ENCODE measurements around the gene CNTNAP2.

- TF ChIP-seq POLR2A (IDR thresholded peaks at IDR 0.05; ENCODE audit: low read length) (no peak), GATA1 (IDR thresholded peaks at IDR 0.05; ENCODE audit: low read depth, low read length) (no peak)
Measured at GRCh38 chr7:146875237-146875785, 758.7 kb downstream of the CNTNAP2 start.
